Endothelial cell (in vitro differentiated cells): ENCODE results near the gene TBC1D20. TPM values are rescaled to one million over a fixed set of nuclear protein-coding genes. Genes with fewer than 3 reads are reported as not detected.
A peak's percentile ranks its signal among the peaks of the same experiment; 100 is the strongest.

Experiments
- DNase-seq: peaks from one replicate; pipeline ENCODE4 v3.0.0; 2021; ENCODE audit warnings: low spot score
- H3K27ac Mint-ChIP-seq: one replicate; pipeline ENCODE4 v1.8.0; 2021; ENCODE audit warnings: mixed read lengths, inconsistent platforms; ENCODE audit not compliant: unreplicated experiment
- H3K27me3 Mint-ChIP-seq: one replicate; pipeline ENCODE4 v1.8.0; 2021; ENCODE audit warnings: mild to moderate bottlenecking, moderate library complexity, mixed read lengths, inconsistent platforms; ENCODE audit not compliant: unreplicated experiment
- H3K36me3 Mint-ChIP-seq: one replicate; pipeline ENCODE4 v1.8.0; 2021; ENCODE audit warnings: mild to moderate bottlenecking, low read depth, mixed read lengths, inconsistent platforms; ENCODE audit not compliant: unreplicated experiment
- H3K4me1 Mint-ChIP-seq: one replicate; pipeline ENCODE4 v1.8.0; 2021; ENCODE audit warnings: mild to moderate bottlenecking, mixed read lengths, inconsistent platforms; ENCODE audit not compliant: unreplicated experiment
- H3K4me3 Mint-ChIP-seq: one replicate; pipeline ENCODE4 v1.8.0; 2021; ENCODE audit warnings: mild to moderate bottlenecking, mixed read lengths, inconsistent platforms; ENCODE audit not compliant: unreplicated experiment
- H3K9me3 Mint-ChIP-seq: one replicate; pipeline ENCODE4 v1.8.0; 2021; ENCODE audit warnings: mixed read lengths, inconsistent platforms; ENCODE audit not compliant: unreplicated experiment
- total RNA-seq: library from RNA; stranded (reverse); fragmentation: NEBNext Ultra II Directional; extraction: Animal tissue kit (Norgen Biotek cat#: 25700); gene quantifications from one replicate; pipeline ENCODE4 v1.2.1, GENCODE V29; 2021; ENCODE audit not compliant: unreplicated experiment
- TF ChIP-seq, protein P1 (sequence below): fragments of 200-600 bp; sonication (generic); IDR thresholded peaks from one replicate; pipeline ENCODE4 v1.5.0; 2021; ENCODE audit warnings: antibody characterized with exemption; ENCODE audit not compliant: unreplicated experiment

The TBC1D20 gene
- total RNA-seq, 1 donor from 2014 or later: 29.9 TPM

DNA sequence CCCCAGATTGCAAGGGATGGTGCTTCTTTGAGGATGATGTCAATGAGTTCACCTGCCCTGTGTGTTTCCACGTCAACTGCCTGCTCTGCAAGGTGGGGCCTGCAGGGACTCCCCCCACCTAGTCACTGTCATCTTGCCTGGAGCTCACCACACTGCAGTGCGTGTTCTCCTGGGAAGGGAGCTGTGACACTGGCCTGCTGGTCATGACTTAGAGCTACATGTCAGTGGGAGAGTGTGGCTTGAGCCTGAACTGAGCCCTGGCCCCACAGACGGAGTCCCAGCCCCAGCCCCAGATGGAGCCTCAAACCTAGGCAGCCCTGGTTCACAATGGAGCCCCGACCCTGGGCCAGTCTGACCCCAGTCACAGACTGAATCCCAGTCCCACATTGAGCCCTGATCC lies 34.9 kb downstream of the TBC1D20 start:
- no peak for DNase-seq
- no peak overlapping the region for H3K4me3 Mint-ChIP-seq
- H3K27ac Mint-ChIP-seq: no peak overlapping the region
- H3K9me3 Mint-ChIP-seq: no peaks in the 10 kb centered on the region
- TF ChIP-seq, protein P1, sequence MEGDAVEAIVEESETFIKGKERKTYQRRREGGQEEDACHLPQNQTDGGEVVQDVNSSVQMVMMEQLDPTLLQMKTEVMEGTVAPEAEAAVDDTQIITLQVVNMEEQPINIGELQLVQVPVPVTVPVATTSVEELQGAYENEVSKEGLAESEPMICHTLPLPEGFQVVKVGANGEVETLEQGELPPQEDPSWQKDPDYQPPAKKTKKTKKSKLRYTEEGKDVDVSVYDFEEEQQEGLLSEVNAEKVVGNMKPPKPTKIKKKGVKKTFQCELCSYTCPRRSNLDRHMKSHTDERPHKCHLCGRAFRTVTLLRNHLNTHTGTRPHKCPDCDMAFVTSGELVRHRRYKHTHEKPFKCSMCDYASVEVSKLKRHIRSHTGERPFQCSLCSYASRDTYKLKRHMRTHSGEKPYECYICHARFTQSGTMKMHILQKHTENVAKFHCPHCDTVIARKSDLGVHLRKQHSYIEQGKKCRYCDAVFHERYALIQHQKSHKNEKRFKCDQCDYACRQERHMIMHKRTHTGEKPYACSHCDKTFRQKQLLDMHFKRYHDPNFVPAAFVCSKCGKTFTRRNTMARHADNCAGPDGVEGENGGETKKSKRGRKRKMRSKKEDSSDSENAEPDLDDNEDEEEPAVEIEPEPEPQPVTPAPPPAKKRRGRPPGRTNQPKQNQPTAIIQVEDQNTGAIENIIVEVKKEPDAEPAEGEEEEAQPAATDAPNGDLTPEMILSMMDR: no peak
- H3K27me3 Mint-ChIP-seq: peaks cover 3% of the 10 kb centered on the region
- H3K36me3 Mint-ChIP-seq: peaks cover 22% of the 10 kb centered on the region
- H3K4me1 Mint-ChIP-seq: peaks cover 7% of the 10 kb centered on the region

DNA sequence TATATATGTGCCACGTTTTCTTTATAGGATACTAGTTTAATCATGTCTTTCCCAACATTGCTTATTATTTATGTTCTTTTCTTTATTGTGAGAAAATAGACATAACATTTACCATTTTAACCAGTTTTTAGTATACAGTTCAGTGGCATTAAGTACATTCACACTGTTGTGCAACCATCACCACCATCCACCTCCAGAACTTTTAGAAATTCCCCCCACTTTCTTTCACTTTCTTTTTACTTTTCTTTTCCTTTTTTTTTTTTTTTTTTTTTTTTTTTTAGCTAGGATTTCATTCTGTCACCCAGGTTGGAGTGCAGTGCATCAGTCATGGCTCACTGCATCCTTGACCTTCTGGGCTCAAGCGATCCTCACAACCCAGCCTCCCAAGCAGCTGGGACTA lies 35.8 kb downstream of the TBC1D20 start:
- TF ChIP-seq, protein P1: no peak
- H3K4me3 Mint-ChIP-seq: no peak overlapping the region
- peaks cover 3% of the 10 kb centered on the region for H3K27me3 Mint-ChIP-seq
- no peak overlapping the region for H3K27ac Mint-ChIP-seq
- peaks cover 29% of the 10 kb centered on the region for H3K36me3 Mint-ChIP-seq
- H3K9me3 Mint-ChIP-seq: no peaks in the 10 kb centered on the region
- H3K4me1 Mint-ChIP-seq: peaks cover 7% of the 10 kb centered on the region
- no peak for DNase-seq

DNA sequence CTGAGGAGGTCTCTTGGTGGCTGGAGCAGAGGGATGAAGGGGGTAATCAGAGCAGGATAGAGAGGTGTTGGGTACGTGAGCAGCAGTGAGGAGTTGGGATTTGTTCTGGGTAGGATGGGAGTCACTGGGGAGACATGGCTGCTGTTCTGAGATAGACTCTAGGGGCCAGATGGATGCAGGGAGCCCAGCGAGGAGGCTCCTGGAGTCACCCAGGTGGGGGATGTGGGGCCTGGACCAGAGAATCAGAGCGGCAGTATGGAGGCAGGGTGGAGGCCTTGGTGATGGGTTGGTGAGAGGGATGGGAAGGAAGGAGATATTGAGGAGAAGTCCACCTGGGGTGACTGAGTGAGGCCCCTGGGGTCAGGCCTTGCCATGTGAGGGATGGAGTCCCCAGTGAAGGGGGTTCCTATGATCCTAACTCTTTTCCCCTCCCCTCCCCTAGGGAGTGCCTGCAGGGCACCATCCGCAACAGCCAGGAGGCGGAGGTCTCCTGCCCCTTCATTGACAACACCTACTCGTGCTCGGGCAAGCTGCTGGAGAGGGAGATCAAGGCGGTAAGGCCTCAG lies 40.6 kb downstream of the TBC1D20 start:
- no peak overlapping the region for H3K4me3 Mint-ChIP-seq
- H3K27ac Mint-ChIP-seq: peak overlapping the region; percentile 26
- H3K27me3 Mint-ChIP-seq: peaks cover 11% of the 10 kb centered on the region
- H3K36me3 Mint-ChIP-seq: peaks cover 37% of the 10 kb centered on the region
- no peak for DNase-seq
- TF ChIP-seq, protein P1: no peak
- H3K9me3 Mint-ChIP-seq: no peaks in the 10 kb centered on the region
- peaks cover 7% of the 10 kb centered on the region for H3K4me1 Mint-ChIP-seq

DNA sequence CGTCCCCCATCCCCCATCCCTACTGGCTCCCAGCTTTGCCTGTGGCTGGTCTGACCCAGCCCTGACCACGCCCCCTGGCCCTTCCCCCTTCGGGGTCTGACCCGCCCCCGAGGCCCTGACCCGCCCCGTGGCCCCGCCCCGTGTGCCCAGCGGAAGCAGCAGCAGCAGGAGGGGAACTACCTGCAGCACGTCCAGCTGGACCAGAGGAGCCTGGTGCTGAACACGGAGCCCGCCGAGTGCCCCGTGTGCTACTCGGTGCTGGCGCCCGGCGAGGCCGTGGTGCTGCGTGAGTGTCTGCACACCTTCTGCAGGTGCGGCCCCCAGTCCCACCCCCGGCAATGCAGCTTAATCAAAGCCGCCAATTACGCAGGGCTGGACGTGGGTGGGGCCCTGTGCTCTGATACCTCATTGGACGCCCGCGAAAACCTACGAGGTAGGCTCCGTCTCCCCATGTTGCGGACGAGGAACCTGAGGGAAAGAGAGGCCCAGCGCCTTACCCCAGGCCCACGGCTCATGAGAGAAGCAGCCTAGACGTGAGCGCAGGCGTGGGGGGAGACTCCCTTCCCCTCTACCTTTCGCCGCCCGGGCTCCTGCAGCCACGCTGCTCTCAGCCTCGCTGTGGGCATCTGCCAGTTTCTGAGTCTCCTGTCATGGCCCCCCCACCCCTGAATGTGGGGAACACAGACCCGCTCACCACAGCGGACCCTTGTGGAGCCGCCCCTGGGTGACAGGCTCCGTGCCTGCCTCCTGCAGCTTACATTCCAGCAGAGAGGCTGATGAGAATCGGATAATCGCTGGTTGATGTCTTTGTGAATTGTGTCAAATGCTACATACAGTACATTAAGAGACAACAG lies 41.4 kb downstream of the TBC1D20 start:
- H3K36me3 Mint-ChIP-seq: peaks cover 37% of the 10 kb centered on the region
- TF ChIP-seq, protein P1: no peak
- peaks cover 11% of the 10 kb centered on the region for H3K27me3 Mint-ChIP-seq
- no peak overlapping the region for H3K27ac Mint-ChIP-seq
- peak; percentile 36 for DNase-seq
- no peak overlapping the region for H3K4me3 Mint-ChIP-seq
- H3K9me3 Mint-ChIP-seq: no peaks in the 10 kb centered on the region
- H3K4me1 Mint-ChIP-seq: peaks cover 7% of the 10 kb centered on the region

DNA sequence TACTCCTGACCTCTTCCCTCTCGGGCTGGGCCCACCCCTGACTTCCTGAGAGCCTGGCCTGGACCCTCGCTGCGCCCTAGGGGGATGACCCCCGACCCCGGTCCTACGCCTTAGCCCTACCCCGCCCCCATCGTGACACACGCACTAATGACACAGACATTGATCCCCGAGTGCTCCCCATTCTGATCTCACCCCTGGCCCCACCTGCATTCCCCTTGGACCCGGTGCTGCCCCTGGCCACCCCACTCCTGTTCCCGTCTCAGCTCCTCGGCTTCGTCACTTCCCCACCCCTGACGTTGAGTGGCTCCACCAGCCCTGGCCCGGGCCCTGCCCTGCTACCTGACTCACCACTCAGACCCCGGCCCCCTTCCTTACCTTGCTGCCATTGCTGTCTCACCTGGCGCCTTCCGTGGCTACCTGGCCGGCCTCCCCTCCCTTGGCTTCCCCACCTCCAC lies 42.1 kb downstream of the TBC1D20 start:
- Mint-ChIP-seq H3K27ac (no peak overlapping the region), H3K4me1 (peaks cover 7% of the 10 kb centered on the region), H3K36me3 (peaks cover 41% of the 10 kb centered on the region), H3K9me3 (no peaks in the 10 kb centered on the region), H3K27me3 (peaks cover 11% of the 10 kb centered on the region), H3K4me3 (no peak overlapping the region)
- DNase-seq: no peak
- TF ChIP-seq, protein P1: no peak
